NCI-H1930 (cell line): ENCODE results near the gene HOXC11.

Experiments
- DNase-seq, 2 experiments: peaks; one replicate each; lab custom pipeline; 2025; lab: John Stamatoyannopoulos, UW

HOXC11 gene

DNA sequence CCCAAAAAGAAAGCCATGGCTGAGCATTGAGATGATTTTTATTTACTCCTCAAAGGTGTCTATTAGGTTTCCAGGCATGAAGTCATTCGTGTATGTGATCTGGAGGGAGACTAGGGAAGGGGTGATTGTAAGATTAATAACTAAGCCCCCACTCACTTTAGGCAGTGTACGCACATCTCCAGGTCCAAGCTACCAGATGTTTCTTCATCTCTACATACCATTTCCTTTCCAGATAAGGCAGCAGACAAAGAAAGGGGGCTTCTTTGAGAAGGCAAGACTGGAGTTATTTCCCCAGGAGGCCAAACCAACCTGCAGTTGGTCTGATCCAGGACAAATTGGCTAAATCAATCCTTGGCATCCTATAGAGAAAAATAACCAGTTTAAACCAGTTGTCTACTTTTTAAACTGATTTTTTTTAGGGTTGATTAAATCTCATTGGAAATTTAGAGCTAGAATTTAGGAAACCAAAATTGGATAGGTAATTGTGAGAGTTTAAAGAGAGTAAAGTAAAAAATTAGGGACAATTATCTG lies 30.4 kb upstream of the HOXC11 start:
- DNase-seq, result no peak

DNA sequence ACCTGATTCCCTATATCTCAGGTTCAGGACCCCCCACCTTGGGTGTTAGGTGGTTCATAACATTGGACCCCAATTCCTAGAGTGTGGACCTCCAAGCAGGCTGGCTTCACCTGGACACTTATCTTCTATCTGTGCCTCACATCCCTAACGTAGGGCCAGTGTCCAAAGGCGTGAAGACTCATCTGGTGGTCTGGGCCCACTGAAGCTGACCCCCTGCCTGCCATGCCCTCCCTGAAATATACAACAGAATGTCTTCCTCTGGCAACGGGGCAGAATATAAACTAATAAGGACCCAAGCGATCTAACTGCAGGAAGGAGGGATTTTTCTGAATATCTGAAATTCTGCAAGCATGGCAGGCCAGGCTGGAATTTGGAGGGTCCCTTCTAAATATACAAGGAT lies 28.7 kb upstream of the HOXC11 start:
- DNase-seq, result no peak

DNA sequence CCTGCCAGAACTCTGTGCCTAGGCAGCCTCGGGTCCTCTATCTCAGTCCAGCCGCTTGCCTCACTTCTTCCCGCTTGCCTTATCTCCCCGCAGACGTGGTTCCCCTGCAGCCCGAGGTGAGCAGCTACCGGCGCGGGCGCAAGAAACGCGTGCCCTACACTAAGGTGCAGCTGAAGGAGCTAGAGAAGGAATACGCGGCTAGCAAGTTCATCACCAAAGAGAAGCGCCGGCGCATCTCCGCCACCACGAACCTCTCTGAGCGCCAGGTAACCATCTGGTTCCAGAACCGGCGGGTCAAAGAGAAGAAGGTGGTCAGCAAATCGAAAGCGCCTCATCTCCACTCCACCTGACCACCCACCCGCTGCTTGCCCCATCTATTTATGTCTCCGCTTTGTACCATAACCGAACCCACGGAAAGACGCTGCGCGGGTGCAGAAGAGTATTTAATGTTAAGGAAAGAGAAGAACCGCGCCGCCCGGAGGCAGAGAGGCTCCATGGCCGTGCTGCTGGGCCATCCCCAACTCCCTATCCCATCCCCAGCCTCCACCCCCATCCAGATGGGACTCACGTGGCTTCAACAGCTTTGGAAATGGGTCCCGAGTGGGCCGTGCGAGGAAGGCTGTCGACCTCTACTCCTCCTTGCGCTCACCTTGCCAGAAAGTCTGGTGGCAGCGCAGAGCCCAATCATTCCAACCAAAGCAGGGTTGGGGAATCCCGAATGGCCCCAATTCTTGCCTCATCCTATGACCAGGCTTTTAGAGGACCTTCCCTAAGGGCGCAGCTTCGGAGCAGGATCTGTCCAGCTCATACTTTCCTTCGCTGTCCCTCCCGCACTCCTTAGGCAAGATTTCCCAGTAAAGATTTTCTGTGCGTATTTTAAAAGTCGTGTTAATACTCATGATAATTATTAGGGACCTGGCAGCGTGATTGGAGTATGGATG lies 27.7 kb upstream of the HOXC11 start:
- DNase-seq, result no peak

DNA sequence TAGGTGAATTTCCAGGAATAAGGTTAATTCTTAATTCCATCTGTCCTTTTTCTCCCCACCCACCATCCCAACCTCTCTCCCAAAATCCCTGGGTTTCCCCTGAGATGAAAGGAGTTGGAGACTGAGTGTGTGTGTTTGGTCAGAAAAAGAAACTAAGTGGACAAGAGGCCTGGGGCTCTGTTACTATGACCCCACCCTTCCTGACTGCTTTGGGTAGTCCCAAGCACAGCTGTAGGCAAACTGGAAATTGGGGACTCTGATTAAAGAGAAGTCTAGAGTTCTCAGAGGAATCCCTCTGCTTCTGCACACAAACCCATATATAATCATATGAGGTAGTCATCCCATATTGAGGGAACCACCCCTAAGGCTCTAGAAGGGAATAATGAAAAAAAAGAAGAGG lies 25.2 kb upstream of the HOXC11 start:
- DNase-seq, result no peak

DNA sequence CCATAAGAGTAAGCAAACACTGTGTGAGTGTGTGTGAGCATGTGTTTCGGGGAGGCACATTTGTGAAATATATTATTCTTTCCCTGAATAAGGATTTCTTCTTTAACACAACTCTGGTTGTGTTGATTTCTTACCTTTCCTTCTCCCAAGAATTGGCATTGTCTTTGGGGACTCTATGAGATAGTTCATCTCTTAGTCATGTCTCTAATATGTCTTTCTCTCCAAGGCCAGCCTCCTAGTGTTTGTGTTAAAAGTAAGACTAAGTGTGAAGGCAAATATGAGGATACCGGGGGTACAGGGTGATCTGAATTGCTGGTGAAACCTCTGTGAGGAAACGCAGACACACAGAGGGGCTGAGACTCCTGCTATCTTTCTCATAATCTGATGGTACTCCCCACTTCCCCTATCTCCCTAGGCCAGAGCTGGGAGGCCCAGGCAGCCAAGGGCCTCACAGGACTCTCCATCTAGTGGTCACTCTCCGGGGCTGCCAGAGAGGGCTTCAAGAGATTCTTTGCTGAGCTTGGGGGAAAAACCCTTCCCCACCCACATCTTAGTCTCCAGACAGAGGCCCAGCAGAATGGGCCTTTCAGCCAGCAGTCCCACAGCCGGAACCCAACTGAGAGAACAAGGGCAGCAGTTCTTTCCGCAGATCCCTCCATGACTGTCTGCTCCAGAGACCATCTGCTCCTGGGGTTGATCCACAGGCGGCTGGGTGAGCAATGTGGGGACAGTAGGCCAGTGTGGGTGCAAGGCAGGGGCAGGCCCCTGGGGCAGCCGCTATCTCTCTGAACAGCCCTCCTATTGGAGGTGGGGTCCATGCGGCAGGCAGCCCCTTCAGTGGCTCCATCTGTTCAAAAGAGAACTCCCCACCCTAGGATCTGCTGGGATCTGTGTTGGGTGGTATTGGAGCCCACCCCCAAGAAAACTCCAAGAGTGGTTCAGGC lies 24.0 kb upstream of the HOXC11 start:
- DNase-seq, result no peak

DNA sequence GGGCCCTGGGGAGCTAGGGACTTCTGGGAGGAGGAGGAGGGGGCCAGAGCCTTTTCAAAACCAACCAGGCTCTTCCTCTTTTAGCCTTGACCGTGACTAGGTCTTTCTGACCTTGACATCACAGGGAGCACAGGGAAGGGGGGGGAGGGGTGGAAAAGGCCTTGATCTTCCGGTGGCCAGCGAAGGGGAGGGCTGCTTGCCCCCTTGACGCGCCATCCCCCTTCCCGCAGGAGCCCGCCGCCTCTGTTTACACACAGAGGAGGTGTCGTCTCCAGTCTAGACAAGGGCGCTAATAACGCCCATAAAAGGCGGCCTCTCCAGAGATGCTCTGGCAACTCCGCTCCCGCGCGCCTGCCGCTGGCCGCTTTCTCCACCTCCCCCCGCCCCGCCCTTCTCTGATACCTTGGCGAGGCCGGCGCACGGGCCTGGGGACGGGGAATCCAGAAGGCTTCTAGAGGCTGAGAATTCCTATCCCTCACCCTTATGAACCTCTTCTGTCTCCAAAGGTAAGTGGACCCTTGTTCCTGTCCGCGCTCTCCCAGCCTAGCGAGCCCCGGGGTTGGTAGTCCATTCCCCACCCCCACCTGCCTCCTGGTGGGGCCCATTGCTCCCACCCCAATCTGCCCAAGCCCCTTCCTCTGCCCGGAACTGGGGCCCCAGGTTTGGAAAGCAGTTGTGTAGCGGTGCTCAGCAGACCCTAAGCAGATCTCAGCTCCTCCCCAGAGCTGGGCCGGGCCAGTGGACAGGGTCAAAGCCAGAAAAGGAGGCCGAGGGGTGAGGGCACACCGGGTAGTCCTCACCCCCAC lies 23.1 kb upstream of the HOXC11 start:
- no peak for DNase-seq

DNA sequence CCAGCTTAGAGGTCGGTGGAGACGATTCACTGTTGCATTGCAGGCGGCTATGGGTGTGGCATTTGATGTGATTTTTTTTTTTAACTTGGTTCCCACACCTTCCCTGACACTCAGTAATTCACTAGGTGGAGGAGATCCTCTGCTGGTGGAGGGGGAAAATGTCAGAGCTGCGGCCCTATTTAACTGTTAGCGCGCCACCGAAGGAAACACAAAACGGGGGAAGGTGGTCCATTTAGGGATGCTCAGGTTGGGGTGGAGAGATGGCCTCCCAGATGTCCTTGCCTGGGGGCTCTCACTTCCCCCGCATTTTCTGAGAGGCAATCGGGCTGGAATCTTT lies 22.5 kb upstream of the HOXC11 start:
- no peak for DNase-seq

DNA sequence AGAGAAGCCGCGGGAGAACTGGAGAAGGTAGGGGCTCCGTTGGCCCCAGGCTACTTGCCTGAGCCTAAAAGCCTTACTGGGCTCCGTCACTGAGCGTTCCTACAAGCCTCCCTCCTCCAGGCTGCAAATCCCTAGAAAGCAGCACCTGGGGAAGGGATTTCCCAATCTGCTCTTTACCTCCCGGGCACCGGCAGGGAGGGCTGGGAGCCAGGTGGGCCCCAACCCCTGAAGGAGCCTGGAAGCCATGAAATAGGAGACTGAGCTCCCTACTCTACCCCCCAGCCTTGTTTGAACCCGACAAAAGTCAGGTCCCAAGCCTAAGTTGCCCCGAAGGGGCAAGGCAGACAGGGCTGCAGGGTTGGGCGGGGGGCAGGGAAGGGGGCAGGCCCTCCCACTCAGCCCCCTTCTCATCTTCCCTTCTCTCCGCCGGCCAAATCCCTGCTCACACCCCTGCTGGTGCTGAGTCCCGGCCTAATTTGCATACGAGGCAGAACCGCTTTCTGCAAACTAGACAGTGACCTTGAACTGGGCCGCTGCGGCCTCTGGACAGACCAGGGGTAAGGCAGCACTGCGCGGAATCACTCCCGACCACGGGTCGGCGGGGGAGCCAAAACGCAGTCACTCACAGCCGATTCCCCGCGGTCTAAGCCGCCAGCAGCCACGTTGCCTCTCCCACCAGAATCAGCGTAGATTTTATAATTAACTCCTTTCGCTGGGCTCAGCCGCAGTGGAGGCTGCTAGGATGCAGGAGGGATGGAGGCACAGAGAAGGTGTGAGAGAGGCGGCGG lies 21.9 kb upstream of the HOXC11 start:
- DNase-seq, result no peak

DNA sequence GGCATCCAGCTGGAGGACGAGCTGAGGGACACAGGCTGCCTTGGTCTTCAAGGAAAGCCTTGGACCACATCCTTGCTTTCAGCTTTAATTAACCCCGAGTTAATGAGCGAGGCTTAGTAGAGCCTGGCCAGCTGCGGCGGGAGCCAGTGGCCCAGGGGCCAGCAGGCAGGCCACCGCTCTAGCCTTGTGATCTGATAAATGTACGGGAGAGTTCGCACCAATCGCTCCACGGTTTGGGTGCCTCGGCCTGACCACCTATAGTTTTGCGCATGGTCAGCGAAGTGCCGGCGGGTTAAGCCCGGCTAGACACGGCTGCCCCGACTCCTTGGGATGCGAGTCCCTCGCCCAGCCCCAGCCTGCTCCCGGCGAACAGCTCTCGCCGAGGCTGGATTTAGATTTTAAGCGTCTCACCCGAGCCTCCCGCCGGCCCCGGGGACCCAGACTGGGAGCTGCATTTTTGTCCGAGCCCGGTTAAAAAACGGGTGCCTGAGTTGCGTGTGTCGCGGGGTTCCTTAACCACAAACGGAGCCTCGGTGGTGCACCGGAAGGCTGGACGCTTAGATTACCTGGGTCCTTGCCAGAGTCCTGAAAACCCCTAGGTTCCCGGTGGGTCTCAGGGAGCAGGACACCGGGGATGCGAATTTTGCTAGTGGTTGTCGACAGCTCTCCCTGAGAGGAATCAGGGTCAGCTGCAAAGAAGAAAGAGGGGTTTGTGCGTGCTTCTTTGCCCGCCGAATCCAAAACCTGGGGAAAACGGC lies 21.2 kb upstream of the HOXC11 start:
- no peak for DNase-seq

DNA sequence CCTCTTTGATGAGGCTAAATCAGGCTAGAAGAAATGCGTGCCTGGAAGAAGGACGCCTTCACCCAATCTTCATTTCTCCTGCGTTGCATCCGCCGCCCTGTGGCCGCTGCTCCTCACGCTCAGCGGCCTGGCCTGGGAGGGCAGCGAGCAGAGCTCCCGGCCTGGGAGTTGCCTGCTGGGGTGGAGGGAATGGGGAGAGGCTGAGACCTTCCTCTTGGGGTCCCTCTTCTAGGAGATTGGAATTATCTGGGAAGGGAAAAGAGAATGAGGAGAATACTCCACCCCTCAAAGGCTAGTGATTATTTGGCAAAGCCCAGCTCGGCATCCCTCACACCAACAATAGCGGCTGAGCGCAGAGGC lies 20.6 kb upstream of the HOXC11 start:
- DNase-seq, result no peak

DNA sequence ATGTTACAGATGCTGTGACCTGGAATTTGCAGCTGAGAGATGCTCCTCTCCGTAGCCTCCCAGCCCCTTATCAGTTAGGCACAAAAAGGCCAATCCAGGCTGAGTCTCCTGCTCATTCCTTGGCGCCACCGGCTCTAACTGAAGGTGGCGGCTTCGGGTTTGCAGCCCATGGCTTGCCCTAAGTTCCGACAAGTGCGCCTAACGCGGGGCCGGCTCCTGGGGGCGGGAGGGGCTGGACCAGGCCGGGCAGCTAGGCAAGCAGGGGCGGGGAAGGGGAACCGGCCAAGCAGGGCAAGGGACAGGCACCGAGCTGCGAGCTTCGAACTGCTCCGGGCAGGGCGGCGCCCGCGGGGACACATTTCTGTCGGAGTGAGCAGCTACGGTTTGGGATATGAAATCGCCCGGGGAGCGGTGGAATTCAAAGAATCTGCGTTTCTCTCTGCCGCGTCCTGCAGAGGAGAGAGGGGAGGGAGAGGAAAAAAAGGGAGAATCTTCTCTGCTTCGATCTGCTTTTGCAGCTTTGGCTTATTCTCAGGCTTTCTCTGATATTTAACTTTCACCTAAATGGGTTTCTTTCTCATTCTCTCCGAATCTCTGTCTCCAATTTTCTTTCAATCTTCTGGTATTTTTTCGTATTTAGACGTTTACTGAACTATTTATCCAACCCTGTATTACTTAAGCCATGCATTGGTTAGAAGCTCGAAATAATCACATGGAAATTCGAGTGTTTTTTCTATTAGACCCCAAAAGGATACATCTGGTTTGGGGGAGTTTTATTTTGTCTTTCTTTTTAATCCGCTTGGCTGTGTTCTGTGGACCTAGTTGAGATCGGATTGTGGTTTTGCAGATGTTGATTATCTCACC lies 19.8 kb upstream of the HOXC11 start:
- no peak for DNase-seq

DNA sequence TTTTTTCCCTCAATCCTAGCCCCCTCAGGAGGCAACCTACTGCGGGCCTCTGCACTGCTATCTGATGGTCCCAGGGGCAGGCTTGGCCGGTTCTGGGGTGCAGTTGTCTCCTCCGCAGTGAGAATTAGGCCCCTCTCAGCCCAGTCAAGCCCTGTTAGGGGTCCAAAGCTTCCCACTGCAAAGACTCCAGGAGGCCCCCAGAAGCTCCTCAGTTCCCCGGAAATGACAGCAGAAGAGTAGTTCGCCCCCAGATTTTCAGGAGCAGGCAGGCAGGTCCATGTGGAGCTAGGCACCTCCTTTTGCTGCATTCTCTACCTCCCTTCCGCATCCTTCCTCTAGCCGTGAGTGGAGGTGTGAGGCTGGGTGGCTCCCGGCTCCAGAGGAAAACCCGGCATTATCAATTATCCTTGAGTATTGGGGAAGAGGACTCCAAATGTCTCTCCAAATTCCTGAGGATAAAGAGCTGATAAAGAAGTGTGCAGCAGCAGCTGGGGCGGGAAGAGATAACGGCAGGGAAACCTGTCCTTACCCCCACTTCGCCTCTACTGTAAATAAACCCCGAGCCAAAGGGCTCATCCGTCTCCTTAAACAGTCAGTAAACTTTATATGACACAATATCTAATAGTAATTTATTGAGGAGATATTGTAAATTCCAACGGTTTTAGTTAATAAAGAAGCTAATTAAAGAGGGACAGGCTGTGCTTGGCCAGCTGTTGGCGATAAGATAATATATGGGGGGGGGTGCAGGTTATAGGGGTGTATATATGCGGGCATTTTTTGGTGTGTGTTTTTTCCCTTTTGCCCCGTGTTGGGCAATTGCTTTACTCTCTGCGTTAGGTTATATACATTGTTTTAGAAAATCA lies 18.9 kb upstream of the HOXC11 start:
- no peak for DNase-seq

DNA sequence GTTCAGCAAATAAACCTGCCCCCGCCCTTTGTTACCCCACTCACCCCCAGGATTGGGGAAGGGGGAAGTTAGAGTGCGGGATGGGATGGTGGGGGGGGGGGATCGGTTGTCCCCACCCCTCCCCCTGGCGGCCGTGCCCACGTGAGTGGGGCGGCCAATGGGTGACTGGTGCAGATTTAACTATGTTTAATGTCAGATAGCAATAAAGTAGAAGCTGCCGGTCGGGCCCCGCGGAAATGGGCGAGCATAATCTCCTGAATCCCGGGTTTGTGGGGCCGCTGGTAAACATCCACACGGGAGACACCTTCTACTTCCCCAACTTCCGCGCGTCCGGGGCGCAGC lies 18.3 kb upstream of the HOXC11 start, which contains the start of gene HOXC12:
HOXC12 (plus strand) TSS at position 210 of the 342 bp plus-strand sequence; CDS start at position 237, 27 bp downstream.
- no peak for DNase-seq

DNA sequence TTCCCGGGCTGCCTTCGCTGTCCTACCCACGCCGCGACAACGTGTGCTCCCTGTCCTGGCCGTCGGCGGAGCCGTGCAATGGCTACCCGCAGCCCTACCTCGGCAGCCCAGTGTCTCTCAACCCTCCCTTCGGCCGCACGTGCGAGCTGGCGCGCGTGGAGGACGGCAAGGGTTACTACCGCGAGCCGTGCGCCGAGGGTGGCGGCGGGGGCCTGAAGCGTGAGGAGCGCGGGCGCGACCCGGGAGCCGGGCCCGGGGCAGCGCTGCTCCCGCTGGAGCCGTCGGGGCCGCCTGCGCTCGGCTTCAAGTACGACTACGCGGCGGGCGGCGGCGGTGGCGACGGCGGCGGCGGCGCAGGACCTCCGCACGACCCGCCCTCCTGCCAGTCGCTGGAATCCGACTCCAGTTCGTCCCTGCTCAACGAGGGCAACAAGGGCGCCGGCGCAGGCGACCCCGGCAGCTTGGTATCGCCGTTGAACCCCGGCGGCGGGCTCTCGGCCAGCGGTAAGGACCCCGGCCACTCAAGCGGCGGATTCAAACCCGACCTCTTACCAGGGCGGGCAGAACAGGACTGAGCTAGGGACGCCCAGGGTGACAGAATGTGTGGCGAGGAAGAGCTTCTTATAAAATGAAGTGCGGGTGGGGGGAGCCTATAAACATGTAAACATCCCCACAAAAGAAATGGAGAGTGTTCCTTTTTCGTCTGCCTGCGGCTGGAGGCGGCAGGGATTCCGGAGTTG lies 17.7 kb upstream of the HOXC11 start:
- DNase-seq, result no peak

DNA sequence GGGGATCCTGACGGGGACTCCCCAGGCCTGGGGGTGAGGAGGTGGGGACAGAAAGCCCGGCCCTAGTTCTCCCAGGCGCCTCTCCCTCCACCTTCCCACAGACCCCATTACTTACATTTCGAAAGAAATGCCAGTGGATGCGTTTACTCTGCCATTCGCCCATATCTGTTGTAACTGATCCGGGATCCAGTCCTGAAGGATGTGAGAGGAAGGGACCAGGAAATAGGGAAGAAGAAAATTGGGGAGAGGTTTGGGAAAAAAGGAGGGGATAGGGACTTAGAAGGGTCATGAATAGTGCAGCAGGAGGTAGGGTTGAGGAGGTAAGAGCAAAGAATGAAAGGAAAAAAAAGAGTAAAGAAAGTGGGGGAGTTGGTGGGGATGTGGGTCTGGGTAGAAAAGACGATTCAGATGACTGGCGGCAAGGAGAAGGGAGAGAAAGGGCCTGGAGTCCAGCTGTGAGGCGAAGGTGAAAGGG lies 17.1 kb upstream of the HOXC11 start:
- DNase-seq, result no peak

DNA sequence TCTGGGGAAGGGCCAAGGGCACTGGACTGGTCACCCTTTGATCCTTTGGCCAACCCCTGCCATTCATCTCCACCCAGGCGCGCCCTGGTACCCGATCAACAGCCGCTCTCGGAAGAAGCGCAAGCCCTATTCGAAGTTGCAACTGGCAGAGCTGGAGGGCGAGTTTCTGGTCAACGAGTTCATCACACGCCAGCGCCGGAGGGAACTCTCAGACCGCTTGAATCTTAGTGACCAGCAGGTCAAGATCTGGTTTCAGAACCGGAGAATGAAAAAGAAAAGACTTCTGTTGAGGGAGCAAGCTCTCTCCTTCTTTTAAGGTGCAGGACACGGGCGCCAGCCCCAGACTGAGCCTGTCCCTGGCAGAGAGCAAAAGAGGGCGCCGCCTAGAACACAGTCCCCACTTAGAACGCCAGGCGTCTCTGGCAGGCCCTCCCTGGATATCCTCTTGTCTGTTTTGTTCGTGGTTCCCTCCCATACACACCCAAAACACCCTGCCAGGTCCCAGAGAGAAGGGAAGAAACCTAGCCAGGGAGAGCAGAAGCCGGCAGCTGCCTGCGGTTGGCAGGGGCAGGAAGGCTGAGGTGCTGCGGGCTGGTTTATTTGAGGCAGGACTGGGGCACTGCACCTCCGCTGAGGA lies 16.6 kb upstream of the HOXC11 start:
- DNase-seq, result no peak

DNA sequence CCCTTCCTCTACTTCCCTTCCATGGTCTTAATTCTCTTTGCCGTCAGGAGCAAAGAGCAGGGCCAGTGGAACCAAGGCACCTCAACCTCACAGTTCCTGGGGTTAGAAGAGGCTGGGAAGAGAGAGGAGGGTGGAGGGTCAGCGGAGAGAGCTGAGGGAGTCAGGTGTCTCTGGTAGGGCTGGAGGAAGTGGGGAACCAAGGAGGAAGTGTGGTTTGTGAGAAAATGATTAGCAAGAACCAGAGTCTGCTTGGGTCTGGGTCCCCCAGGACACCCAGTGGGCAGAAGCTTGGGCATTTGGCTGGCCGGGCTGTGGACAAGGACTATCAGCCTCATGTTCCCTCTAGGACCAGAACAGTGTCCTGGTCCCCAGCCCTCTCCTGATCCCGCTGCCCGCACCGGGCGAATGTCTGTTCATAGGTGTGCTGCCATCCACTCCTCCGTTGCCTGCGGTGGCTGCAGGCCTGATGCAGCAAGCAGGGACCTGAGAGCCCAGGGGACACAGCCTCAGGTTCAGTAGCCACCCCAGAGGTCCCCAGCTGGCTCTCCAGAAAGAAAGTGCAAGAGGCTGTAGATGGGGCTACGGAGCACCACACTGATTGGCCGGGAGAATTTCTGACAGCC lies 15.9 kb upstream of the HOXC11 start:
- no peak for DNase-seq
